ENCODE data around the gene PCSK6. TPM values are rescaled to one million over a fixed set of nuclear protein-coding genes. Genes with fewer than 3 reads are reported as not detected.

Gene PCSK6
- total RNA-seq, 2 experiments from 2014 or later, result 0.46 to 0.74 TPM

DNA sequence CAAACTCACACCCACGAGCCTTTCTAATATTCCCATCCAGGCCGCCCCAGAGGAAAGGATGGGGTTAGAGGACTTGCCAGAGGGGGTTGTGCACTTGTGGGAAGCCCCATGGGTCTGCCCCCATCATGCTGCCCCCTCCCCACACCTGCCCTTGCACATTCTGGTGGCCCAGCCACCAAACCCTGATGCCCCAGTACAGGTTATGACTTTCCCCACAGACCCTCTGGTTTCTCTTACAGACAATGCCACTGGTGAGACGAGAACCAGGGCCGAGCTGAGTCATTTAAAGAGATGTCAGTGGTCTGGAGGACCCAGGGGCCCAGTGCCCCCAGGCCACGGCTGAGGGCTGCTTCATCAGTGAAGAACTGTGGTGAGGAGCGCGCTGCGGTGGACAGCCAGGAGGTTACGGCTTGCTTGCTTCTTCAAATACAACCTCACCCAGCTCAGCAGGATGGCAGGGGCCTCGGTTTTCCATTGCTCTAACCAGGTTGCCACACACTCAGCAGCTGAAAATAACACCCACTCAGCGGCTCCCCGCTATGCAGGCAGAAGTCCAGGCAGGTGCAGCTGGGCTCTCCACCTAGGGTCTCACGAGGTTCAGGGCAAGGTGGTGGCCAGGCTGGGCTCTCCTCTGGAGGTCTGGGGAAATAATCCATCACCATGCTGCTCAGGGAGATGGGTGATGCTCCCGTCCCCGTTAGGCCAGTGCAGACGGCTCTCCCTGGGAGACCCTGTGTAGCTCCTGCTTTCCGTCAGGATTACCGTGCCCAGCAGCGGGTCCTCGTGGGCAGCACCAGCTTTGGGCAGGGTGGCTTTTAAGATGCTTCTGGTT lies 180.7 kb downstream of the PCSK6 start:
- no peaks in the 10 kb centered on the region for H3K27me3 Mint-ChIP-seq
- no peak for DNase-seq
- H3K27ac Mint-ChIP-seq, result no peak overlapping the region
- no peaks in the 10 kb centered on the region for H3K9me3 Mint-ChIP-seq
- H3K4me3 Mint-ChIP-seq, result no peak overlapping the region
- POLR2A ChIA-PET, result no interaction called here
- no peaks in the 10 kb centered on the region for H3K36me3 Mint-ChIP-seq (ENCODE audit: low read depth)
- no peaks in the 10 kb centered on the region for H3K4me1 Mint-ChIP-seq
- CTCF ChIA-PET, result interaction anchor here (0.6 to 5.6 kb wide), 3 partner anchors 10 to 15 kb away, joined by 3 to 28 read pairs (median 3); no protein-coding TSS in a partner anchor

DNA sequence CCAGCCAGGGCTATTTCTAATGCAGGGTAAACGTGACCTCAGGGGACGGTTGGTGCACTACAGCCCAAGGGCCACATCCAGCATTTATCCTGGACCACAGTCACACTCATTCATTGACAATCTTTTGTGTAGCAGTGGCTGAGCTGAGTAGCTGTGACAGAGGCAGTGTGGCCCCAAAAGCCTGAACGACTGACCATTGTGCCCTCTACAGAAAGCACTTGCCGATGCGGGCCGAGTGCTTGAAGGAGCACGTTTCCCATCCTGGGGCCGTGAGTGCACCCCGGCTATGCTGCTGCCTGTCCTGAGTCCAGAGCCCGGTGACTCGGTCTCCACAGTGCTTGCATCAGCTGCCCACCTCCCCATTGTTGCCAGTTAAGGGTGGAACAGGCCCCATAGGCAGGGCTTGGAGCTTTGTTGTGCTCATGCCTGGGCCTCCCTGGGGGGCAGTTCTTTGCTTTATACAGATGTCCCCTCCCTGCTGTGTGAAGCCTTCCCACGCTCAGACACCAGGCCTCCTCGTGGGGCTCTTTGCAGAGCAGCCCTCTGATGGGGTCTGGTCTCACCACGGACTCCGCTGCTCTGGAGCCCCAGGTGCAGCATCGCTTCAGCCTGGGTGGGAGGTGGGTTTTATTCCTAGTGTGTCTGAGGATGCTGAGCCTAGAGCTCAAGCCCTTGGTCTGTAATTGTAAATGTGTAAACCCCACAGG lies 181.5 kb downstream of the PCSK6 start:
- H3K4me1 Mint-ChIP-seq, result no peaks in the 10 kb centered on the region
- no peak overlapping the region for H3K4me3 Mint-ChIP-seq
- CTCF ChIA-PET, result interaction anchor here (0.6 to 5.6 kb wide), 5 partner anchors 10 to 204 kb away, joined by 3 to 28 read pairs (median 3); no protein-coding TSS in a partner anchor
- no peak overlapping the region for H3K27ac Mint-ChIP-seq
- H3K9me3 Mint-ChIP-seq, result no peaks in the 10 kb centered on the region
- POLR2A ChIA-PET, result no interaction called here
- no peaks in the 10 kb centered on the region for H3K36me3 Mint-ChIP-seq (ENCODE audit: low read depth)
- DNase-seq, result no peak
- no peaks in the 10 kb centered on the region for H3K27me3 Mint-ChIP-seq

DNA sequence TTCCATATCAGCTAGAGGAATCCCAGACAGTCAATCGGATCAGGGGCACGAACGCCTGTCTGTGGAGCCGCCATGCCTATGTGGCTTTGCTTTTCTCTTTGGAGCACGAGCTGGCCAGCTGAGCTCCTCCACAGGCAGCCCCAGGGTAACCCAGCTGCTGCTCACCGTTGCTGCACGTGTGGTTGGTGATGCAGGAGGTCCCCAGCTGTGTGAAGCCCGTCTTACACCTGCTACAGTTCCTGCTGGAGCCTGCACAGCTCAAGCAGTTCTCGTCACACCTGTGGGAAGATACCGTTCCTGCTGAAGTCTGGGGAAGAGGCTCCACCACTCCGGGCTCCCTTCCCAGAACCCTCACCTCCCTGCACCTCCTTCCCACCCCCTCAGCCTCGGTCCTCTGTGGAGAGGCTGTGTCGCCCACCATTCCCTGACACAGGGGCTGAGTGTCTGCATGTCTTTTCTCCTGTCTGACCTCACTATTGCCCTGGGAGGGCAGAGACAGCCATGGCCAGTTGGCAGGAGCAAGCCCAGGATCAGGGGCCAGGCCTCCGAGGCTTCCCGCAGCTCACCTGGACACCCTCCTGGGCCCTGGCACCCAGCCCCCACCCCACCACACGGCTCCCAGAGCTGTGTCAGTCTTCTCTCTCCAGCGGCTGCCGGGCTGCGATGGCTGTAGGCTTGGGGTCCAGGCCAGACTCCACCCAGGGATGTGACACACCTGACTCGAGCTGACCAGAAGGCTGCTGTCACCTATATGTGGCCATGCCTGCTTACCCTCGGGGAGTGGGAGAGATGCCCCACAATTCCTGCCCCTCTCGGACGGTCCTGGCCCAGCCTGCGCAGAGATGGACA lies 182.2 kb downstream of the PCSK6 start:
- no peak for DNase-seq
- H3K36me3 Mint-ChIP-seq (ENCODE audit: low read depth), result no peaks in the 10 kb centered on the region
- no peak overlapping the region for H3K4me3 Mint-ChIP-seq
- no peaks in the 10 kb centered on the region for H3K9me3 Mint-ChIP-seq
- H3K4me1 Mint-ChIP-seq, result no peaks in the 10 kb centered on the region
- H3K27ac Mint-ChIP-seq, result no peak overlapping the region
- ChIA-PET CTCF (interaction anchor here (0.6 to 5.6 kb wide), 3 partner anchors 9 to 205 kb away, joined by 3 to 28 read pairs (median 4); no protein-coding TSS in a partner anchor), POLR2A (no interaction called here)
- H3K27me3 Mint-ChIP-seq, result no peaks in the 10 kb centered on the region

DNA sequence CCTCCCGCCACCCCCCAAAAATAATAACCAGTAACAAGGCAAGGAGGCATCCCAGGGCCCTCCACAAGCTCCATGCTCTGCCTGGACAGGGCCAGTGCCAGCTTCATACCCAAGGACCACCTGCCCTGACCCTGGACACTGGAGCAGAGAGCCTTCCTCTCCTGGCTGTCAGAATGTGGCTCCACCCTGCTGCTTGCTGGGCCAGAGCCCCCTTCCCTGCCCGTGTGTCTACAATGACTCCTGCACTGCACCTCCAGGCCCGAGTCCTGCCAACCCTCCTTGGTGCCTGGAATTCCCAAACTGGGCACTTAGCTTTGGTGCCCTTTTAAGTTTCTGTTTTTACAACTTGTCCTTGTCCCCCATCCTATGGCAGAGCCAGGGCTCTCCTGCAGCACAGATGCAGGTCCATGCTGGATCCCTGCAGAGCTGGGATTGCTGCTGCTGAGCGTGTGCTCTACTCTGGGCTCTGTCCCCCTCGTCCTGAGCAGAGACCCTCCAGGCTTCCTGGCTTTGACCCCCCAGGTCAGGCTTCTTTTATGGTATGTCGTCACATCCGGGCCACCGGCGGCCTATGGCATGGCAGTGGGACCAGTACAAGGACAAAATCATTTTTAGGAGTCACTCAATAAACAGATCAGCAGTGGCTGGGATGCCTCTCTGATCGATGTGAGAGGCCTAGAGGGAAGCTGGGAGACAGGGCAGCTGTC lies 183.0 kb downstream of the PCSK6 start:
- Mint-ChIP-seq H3K27ac (no peak overlapping the region), H3K27me3 (no peaks in the 10 kb centered on the region), H3K9me3 (no peaks in the 10 kb centered on the region), H3K4me1 (no peaks in the 10 kb centered on the region), H3K36me3 (ENCODE audit: low read depth) (no peaks in the 10 kb centered on the region), H3K4me3 (no peak overlapping the region)
- CTCF ChIA-PET, result interaction anchor here (0.6 to 5.6 kb wide), 3 partner anchors 11 to 299 kb away, joined by 3 to 28 read pairs (median 3); no protein-coding TSS in a partner anchor
- POLR2A ChIA-PET, result no interaction called here
- DNase-seq, result no peak

DNA sequence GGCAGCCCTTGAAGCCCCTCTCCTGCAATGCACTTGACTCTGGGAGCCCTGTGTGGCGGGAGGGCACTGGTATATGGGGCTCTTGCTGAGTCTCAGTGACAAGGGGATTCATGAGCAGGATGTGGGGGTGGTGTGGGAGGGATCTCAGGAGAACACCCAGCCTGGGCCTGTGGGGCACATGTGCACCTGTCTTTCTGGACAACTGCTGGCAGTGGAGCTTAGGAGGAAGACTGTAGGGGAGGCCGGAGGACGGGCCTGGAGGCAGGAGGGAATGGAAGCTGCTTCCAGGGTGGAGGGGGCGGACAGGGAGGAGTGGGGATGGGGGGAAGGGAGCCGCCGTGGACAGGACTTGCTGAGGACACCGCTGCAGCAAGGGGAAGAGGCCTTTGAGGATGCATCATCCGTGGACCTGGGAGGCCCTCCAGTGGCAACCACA lies 183.7 kb downstream of the PCSK6 start:
- no peak for DNase-seq
- H3K4me1 Mint-ChIP-seq, result no peaks in the 10 kb centered on the region
- H3K9me3 Mint-ChIP-seq, result no peaks in the 10 kb centered on the region
- POLR2A ChIA-PET, result no interaction called here
- H3K27ac Mint-ChIP-seq, result no peak overlapping the region
- no peak overlapping the region for H3K4me3 Mint-ChIP-seq
- H3K27me3 Mint-ChIP-seq, result no peaks in the 10 kb centered on the region
- CTCF ChIA-PET, result interaction anchor here (0.6 to 5.6 kb wide), 3 partner anchors 10 to 298 kb away, joined by 3 to 28 read pairs (median 3); no protein-coding TSS in a partner anchor
- H3K36me3 Mint-ChIP-seq (ENCODE audit: low read depth), result no peaks in the 10 kb centered on the region

DNA sequence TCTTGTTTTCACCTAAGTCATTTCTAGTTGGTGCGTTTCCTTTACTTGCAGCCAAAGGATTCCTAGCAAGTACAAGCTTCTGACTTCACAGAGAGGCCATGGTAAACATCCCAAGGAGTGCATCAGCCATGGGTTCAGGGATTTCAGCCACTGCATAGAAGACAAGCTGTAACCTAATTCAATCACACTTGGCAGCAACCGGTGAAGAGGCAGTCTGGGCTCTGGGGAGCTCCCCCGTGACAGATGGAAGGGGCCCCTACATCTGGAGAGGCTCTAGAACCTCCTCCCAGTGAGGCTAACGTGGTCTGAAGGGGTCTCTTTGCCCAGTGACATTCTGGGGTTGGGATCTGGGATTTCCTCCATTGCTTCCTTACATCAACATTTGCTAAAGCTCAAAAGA lies 186.1 kb downstream of the PCSK6 start:
- CTCF ChIA-PET, result interaction anchor here (0.7 kb wide), 1 partner anchor 198 kb away, joined by 3 read pairs; no protein-coding TSS in a partner anchor

DNA sequence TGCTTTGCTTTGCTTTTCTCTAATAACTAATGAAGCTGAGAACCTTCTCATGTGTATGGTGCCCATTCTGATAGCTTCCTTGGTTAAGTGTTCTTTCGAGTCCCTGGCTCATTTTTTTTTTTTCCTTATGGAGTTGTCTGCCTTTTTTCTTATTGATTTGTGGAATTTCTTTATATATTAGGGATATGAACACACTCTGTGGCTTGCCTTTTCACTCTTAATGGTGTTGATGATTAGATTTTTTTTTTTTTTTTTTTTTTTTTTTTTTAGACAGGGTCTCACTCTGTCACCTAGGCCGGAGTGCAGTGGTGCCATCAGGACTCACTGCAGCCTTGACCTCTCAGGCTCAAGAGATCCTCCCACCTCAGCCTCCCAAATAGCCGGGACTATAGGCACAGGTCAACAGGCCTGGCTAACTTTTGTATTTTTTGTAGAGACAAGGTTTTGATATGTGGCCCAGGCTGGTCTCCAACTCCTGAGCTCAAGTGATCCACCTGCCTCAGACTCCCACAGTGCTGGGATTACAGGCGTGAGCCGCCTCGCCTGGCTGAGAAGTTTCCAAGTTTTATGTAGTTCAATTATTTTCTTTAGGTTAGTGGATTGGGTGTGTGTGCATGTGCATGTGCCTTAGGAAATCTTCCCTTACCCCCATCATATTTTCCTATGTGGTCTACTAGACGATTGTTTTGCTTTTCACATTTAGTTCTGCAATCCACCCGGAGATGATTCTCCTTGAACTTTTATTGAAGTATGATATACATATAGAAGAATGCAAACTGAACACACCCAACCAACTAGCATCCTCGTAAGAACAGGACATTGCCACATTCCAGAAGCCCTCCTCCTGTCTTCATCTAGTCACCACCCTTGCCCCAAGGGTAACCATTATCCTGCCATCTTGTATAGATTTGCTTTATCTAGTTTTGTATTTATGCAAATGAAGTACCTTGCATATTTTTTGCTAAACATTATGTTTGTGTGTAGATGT lies 192.8 kb downstream of the PCSK6 start:
- Mint-ChIP-seq H3K36me3 (ENCODE audit: low read depth) (peaks cover 24% of the 10 kb centered on the region), H3K27ac (no peak overlapping the region), H3K27me3 (no peaks in the 10 kb centered on the region), H3K4me3 (peak overlapping the region; percentile 99), H3K9me3 (no peaks in the 10 kb centered on the region), H3K4me1 (peaks cover 34% of the 10 kb centered on the region)
- DNase-seq, result no peak
- POLR2A ChIA-PET, result interaction anchor here (0.6 kb wide), 1 partner anchor 48 kb away, joined by 5 read pairs; no protein-coding TSS in a partner anchor
- CTCF ChIA-PET, result interaction anchor here (0.7 to 4.9 kb wide), 5 partner anchors 8 to 176 kb away, joined by 3 to 23 read pairs (median 4); no protein-coding TSS in a partner anchor

More for the DNA sequence above, 186.1 kb downstream of the PCSK6 start:
- Mint-ChIP-seq H3K27ac (no peak overlapping the region), H3K36me3 (ENCODE audit: low read depth) (no peaks in the 10 kb centered on the region), H3K27me3 (no peaks in the 10 kb centered on the region), H3K4me1 (peaks cover 2% of the 10 kb centered on the region), H3K4me3 (no peak overlapping the region), H3K9me3 (no peaks in the 10 kb centered on the region)
- POLR2A ChIA-PET, result no interaction called here
- no peak for DNase-seq

DNA sequence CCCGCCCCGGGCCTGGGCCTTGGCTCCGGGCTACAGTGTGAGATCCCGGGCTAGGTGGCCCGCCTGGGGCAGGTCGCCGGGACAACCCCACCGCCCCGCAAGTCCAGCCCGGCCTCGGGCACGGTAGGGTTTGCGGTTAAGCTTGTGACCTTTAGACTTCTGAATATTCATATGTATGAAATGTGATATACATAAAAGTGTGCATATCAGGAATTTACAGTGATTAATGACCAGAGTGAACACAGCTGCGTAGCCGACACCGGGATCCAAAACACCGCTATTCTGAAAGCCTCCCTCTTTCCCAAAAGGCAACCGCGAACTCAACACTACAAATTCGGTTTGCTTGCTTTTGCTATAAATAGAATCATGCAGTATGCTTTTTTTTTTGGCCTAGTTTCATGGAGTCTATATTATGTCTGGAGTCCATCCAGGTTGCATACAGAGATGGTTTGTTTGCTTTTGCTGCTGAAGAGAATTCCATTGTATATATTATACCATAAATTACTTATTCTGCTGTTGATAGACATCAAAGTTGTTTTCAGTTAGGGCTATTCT lies 193.8 kb downstream of the PCSK6 start:
- POLR2A ChIA-PET, result interaction anchor here (0.6 to 0.9 kb wide), 2 partner anchors 25 to 47 kb away, joined by 4 to 5 read pairs; no protein-coding TSS in a partner anchor
- Mint-ChIP-seq H3K36me3 (ENCODE audit: low read depth) (peaks cover 27% of the 10 kb centered on the region), H3K27ac (peak overlapping the region; percentile 95), H3K4me3 (peak overlapping the region; percentile 99), H3K4me1 (peaks cover 37% of the 10 kb centered on the region), H3K9me3 (no peaks in the 10 kb centered on the region), H3K27me3 (no peaks in the 10 kb centered on the region)
- CTCF ChIA-PET, result interaction anchor here (1.0 to 4.9 kb wide), 8 partner anchors 9 to 345 kb away, joined by 3 to 23 read pairs (median 3); no protein-coding TSS in a partner anchor
- no peak for DNase-seq

DNA sequence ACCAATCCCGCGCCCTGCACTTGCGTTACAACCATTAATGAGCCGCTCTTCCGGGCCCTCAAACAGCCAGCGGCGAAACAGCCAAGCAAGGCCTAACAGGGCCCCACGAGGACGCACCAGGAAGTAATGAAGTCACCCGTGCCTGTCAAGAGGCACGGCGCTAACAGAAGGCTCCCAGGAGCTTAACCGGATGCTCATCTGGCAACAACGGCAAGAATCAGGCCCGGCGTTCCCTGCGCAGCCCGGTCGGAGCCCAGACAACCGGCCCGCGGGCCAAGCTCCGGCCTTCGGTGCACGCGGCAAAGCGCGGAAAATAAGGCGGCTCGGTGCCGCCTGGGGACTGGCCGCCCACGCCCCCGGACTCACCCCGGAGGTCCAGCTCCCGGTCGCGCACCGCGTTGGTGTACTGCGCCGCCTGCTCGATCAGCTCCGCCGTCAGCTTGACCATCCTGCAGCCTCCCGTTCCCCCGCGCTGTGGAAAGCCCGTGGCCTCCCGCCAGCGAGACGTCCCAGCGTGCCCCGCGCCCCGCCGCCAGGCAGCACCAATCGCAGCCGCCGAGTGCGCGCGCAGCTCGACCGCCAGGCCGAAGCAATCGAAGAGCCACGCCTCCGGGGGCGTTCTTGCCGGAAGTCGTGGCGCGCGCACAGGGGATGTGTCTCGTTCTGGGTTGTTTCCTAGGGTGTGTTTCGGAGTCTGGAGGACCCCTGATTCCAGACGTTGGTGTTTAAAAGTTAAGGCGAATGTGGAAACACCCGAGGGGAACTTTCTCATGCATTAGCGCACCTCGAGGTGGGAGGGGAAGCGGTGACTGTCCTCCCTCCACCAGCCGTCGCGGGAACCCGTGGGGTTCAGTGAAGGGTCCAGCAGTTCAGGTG lies 194.5 kb downstream of the PCSK6 start, which contains the start of gene SNRPA1:
Gene SNRPA1 (minus strand): TSS at position 518 of the 876 bp plus-strand sequence. CDS start 70 bp downstream, at position 448.
- ChIA-PET POLR2A (interaction anchor here (0.9 kb wide), 1 partner anchor 26 kb away, joined by 4 read pairs; no protein-coding TSS in a partner anchor), CTCF (interaction anchor here (0.6 to 4.9 kb wide), 12 partner anchors 9 to 360 kb away, joined by 3 to 23 read pairs (median 3); no protein-coding TSS in a partner anchor)
- no peaks in the 10 kb centered on the region for H3K27me3 Mint-ChIP-seq
- peak within 1 kb of the TSS; percentile 99 for H3K4me3 Mint-ChIP-seq
- peaks cover 43% of the 10 kb centered on the region for H3K4me1 Mint-ChIP-seq
- no peaks in the 10 kb centered on the region for H3K9me3 Mint-ChIP-seq
- DNase-seq, result peak; percentile 96
- peak within 1 kb of the TSS; percentile 95 for H3K27ac Mint-ChIP-seq
- peaks cover 33% of the 10 kb centered on the region for H3K36me3 Mint-ChIP-seq (ENCODE audit: low read depth)

DNA sequence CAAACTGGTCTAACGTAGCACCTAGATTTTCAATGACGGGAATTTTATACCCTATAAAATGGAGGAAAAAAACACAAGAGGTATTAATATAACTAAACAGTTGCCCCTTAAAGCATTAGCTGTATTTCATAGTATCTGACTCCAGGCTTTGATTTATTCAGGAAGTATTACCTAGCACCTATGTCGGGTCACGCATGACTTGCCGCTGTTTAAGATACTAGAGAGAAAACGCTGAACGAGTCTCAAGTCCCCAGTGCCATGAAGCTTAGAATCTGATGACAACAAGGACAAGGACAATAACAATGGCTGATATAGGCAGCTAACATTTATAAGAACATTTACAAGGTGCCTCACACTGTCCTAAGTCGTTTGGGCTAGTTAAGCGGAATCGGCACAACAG lies 196.4 kb downstream of the PCSK6 start:
- Mint-ChIP-seq H3K9me3 (no peaks in the 10 kb centered on the region), H3K4me1 (peaks cover 53% of the 10 kb centered on the region), H3K27ac (peak overlapping the region; percentile 95), H3K4me3 (peak overlapping the region; percentile 99), H3K27me3 (no peaks in the 10 kb centered on the region), H3K36me3 (ENCODE audit: low read depth) (peaks cover 44% of the 10 kb centered on the region)
- ChIA-PET POLR2A (no interaction called here), CTCF (interaction anchor here (1.1 to 4.9 kb wide), 7 partner anchors 10 to 329 kb away, joined by 3 to 23 read pairs (median 3); no protein-coding TSS in a partner anchor)
- no peak for DNase-seq

Data from activated CD4-positive, alpha-beta T cell treated with anti-CD3 and anti-CD28 coated beads, Interleukin-2, amount 10 ng/mL, durations not matched to agents 7 days and 5 days (primary cell).